VCaP (cell line): ENCODE data around the gene RNASE4.
A peak's percentile ranks its signal among the peaks of the same experiment; 100 is the strongest.

Experiments
- H3K27ac ChIP-seq: fragments of 450-650 bp; 2 replicates; pipeline ENCODE4 v1.5.1; 2017
- TF ChIP-seq, protein P1 (sequence below): fragments of 450-650 bp; conservative IDR thresholded peaks from 2 replicates; pipeline ENCODE4 v1.5.1; 2017; ENCODE audit warnings: mild to moderate bottlenecking, moderate library complexity

The RNASE4 gene

DNA sequence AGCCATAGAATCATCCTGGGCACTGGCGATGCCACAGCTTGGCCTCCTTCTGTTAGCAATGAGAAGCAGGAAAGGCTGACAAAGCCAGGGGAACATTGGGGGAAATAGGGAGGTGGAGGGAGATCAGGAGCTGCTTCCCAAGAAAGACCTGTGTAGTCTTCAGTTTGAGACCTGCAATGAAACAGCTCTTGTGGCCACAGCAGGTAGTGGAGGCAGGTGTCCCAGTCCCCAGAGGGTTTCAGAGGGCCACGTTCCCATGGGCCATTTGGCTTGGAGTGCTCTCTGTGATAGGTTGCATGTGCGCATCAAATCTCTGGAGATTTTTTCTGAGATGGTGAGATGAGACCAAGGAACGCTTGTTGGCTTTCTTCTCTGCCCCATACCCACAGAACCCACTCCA lies 28.5 kb upstream of the RNASE4 start:
- TF ChIP-seq, protein P1, sequence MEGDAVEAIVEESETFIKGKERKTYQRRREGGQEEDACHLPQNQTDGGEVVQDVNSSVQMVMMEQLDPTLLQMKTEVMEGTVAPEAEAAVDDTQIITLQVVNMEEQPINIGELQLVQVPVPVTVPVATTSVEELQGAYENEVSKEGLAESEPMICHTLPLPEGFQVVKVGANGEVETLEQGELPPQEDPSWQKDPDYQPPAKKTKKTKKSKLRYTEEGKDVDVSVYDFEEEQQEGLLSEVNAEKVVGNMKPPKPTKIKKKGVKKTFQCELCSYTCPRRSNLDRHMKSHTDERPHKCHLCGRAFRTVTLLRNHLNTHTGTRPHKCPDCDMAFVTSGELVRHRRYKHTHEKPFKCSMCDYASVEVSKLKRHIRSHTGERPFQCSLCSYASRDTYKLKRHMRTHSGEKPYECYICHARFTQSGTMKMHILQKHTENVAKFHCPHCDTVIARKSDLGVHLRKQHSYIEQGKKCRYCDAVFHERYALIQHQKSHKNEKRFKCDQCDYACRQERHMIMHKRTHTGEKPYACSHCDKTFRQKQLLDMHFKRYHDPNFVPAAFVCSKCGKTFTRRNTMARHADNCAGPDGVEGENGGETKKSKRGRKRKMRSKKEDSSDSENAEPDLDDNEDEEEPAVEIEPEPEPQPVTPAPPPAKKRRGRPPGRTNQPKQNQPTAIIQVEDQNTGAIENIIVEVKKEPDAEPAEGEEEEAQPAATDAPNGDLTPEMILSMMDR = no peak
- no peak overlapping the region for H3K27ac ChIP-seq

DNA sequence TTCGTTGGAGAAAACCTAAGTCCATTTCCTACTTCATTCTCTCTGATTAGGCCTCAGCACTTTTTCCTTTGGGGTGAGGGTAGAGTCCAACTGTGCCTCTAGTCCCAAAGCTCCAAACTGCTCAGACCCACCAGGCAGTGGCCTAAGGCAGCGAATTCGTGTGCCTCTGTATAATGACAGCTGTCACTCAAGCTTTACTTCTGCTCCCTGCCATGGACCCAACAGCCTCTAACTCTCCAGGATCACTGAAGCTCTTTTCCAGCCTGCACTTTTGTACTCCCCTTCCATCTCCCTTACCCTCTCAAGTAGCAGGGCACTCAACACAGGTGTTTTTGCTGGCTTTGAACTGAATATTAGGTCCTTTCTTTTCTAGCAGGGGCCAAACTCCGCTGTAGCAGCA lies 28.1 kb upstream of the RNASE4 start:
- H3K27ac ChIP-seq = no peak overlapping the region
- TF ChIP-seq, protein P1 = no peak

DNA sequence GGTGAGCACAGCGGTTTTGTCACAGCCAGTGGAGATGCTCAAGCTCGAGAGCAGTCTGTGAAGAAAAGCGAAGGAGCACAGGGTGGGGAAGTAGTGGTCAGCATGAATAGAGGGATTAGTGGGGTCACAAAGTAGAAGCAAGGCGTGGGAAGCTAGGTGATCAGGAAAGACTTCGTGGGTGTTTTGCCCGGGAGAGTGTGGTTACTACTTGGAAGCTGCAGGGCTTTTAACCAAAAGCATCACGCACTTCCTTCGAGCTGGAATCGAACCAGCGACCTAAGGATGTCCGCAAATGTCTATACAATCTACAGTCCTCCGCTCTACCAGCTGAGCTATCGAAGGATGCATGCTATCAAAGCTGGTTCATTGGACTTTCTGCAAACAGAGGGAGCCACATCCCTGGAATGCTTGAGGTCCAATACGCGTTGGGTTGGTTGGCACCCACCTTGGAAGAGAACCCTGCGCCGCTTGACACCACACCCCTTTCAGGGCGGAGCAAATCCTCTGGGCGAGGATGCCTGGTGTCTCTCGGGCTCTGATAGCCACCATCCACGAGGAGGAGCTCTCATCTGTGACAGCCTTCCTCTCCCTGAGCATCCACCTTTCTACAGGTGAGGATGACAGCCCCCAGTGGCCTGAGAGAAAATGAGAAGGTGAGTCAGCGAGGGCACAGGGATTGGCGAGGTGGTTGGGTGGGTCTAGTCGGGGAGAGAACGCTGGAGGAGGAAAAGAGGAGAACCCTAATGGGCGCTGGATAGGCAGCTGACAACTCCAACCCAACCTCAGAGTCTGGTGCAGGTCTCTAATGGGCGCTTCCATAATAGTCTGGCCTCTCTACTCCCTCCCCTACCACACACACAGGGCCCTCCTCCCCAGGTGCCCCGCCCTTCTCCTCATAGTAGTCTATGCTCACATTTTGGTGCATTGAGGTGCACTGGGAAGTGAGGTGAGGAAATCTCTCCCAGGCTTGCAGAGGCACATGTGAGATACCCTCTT lies 26.8 kb upstream of the RNASE4 start:
- TF ChIP-seq, protein P1 = peak; percentile 45
- H3K27ac ChIP-seq = no peak overlapping the region

DNA sequence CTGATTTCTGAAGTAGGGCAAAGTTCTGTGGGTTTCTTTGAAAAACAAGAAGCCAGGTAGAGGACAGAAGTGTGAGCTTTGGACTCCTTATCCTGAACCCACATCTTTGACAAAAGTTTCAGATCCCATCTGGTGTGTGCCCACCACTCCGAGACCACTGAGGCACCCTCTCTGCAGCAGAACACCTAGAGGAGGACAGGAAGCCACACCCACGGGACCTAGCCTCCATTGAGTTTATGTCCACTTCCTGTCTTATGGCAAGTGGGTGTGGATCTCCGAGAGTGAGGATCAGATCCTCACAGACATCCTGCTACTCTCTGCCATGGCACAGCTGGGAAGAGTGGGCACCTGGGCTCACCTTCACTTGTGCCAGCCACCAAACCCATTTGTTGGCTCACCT lies 26.1 kb upstream of the RNASE4 start:
- H3K27ac ChIP-seq = no peak overlapping the region
- TF ChIP-seq, protein P1 = no peak

DNA sequence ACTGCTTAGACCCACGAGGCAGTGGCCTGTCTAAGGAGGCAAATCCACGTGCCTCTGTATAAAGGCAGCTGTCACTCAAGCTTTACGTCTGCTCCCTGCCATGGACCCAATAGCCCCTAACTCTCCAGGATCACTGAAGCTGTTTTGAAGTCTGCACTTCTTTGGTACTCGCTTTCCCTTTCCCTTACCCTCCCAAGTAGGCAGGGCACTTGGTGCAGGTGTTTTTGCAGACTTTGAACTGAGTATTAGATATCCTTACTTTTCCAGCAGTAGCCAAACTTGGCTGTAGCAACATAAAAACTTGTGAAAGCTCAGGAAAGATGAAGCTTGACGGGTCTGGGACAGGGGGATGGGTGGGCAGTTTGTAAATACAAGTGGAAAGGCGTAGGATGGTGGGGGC lies 25.0 kb upstream of the RNASE4 start:
- TF ChIP-seq, protein P1 = no peak
- H3K27ac ChIP-seq = no peak overlapping the region

DNA sequence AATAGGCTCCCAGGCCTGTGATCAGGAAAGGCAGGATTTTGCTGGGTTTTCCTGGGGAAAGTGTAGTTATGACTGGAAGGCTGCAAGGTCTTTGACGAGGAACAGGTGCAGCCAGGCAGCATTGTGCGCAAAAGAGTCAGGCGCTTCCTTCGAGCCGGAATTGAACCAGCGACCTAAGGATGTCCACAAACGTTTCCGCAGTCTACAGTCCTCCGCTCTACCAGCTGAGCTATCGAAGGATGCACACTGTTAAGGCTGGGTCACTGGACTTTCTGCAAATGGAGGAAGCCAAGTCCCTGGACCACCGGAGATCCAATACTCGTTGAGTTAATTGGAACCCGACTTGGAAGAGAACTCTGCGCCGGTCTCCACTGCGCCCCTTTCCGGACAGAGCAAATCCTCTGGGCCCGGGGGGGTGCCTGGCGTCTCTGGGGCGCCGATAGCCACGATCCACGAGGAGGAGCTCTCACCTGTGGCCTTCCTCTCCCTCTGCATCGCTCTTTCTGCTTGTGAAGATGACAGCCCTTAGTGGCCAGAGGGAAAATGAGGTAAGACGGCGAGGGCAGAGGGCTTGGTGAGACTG lies 24.5 kb upstream of the RNASE4 start:
- no peak overlapping the region for H3K27ac ChIP-seq
- TF ChIP-seq, protein P1 = no peak

DNA sequence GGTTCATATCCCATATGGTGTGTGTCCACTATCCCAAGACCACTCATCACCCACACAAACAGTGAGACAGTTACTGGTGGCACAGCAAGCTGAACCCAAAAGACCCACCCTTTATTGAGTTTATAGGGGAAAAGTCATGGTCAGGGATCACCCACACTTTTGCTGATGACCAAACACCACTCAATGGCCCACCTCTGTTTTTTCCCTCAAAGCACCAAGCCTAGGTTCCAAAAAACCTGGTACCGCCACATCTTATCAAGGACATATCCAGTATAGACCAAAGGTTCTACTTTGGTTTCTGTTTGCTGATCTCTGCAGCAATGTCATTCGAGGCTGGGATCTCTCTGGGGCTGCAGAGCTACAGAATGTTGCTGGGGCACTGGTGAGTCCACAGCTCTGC lies 23.2 kb upstream of the RNASE4 start:
- TF ChIP-seq, protein P1 = no peak
- no peak overlapping the region for H3K27ac ChIP-seq
